Cardiac septum (tissue), 1 donor: ENCODE measurements around the gene WFDC1. TPM values are rescaled to one million over a fixed set of nuclear protein-coding genes. Genes with fewer than 3 reads are reported as not detected.
A peak's percentile ranks its signal among the peaks of the same experiment; 100 is the strongest.

Experiments
- DNase-seq: peaks from one replicate; pipeline ENCODE4 v3.0.0-alpha.2; 2020; ENCODE audit warnings: low spot score
- intact Hi-C: fragments of 100-400 bp; cut with DNase I; formaldehyde crosslinking; loops from one replicate; pipeline ENCODE4 v1.14.0; 2022
- total RNA-seq: library from RNA; stranded (reverse); fragmentation: NEBNext Ultra II Directional; extraction: Animal tissue kit (Norgen Biotek cat#: 25700); gene quantifications from one replicate; pipeline ENCODE4 v1.2.1, GENCODE V29; 2021
- donor health status: DM: no; HTN: no; CAD: no.

The WFDC1 gene
- total RNA-seq, 1 donor from 2014 or later, result 1.0 TPM

DNA sequence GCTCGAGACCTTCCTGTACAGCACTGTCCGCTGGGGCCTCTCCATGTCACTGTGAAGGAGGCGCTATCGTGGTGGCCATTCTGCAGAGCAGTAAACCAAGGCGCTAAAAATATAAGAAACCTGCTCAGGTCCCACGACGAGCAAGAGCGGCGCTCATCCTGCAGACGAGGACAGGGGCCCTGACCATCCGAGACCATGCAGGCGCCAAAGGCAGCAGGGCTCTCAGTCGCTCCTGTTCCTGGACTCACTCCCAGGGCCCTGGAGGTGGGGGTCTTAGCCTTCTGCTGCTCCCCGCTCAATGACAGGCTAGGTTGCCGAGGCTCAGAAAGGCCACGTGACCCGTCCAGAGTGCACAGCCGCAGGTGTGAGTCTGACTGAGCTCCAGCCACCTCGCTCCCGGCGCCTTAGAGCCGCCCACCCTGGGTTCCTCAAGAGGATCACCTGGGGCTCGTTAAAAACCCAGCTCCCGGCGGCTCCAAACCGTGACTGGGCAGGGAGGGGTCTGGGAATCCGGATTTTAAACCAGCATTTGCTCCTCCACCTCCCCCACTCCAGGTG, 73.2 kb downstream of the WFDC1 start:
- intact Hi-C loops, result no loop called here

DNA sequence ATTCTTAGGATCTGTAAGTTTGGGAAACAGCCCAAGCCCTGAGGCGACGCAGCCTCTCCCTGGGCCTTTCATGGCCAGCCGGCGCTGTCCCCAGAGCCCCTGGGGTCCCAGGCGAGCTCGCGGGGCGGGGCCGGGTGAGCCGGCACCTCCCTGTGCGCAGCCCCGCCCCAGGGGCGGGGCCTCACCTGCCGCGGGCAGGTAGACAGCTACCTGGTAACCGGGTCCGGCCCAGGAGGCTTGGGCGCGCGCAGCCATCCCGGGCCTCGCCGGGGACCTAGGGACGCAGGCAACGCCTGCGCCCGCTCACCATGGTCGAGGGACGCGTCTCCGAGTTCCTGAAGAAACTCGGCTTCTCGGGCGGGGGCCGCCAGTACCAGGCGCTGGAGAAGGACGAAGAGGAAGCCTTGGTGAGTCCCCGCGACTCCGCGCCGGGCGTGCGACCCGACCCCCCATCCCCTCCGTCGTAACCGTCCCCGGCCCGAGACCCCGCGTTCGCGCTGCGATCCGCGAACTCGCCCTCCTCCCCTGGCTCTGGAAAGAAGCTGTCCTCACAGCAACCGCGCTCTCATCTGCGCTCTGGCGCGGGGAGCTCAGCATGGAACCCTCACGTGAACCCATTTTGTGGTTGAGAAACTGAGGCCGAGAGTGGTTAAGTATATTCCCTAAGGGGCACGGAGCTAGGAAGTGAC, 73.8 kb downstream of the WFDC1 start, which contains the start of gene ATP2C2:
Gene ATP2C2 (plus strand): TSS at position 231 of the 689 bp plus-strand sequence. CDS start 78 bp downstream, at position 309.
- DNase-seq, result no peak
- intact Hi-C loops, result no loop called here

More for the DNA sequence above, 73.2 kb downstream of the WFDC1 start:
- no peak for DNase-seq

DNA sequence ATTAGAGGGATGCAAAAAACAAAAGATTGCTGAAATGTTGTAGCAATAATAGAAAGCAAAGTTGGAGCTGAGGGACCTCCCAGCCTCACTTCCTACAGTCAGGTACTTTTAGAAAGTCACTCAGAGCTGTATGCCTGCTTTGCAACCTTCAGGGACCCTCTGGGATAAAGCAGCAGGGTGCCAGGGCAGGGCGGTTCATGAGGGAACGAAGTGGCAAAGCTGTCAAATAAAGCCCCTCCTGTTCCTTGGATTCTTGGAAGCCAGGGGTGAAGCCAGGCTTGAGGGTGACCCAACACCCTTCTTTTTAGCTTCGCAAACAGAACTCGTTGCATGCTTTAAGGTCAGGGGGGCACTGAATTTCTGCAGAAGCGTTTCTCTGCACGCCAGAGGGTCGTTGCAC, 74.4 kb downstream of the WFDC1 start:
- intact Hi-C loops, result no loop called here
- DNase-seq, result no peak

DNA sequence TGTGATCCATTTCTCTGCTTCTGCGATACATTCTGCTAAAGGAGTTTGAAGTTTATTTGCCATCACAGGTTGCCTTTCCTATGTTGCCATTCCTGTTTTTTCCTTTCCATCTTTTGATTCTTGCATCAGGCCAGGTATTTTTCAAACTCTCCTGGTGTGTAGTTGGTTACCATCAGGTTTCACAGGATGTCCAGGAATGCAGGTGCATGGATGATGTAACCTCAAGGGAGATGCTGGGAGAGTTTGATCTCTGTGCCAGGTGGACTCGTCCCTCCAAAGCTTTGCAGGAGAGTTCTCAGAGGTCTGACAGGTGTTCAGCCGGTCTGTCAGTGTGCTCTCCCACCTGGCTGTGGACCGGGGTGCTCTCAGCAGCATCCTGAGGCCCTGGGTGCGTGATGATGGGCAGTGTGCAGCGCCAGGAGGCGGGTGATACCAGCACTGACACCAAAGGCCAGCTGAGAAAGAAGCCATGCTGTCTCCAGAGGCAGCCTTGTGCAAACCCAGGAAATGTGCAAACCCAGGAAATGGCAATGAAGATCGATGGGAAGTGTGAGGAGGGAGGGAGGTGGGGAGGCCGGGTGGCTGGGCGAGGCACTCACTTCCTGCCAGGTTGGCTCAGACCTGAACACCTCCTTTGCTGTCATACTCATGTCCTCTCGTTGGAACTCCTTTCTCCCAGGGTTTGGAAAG, 75.4 kb downstream of the WFDC1 start:
- intact Hi-C loops, result no loop called here
- DNase-seq, result no peak

DNA sequence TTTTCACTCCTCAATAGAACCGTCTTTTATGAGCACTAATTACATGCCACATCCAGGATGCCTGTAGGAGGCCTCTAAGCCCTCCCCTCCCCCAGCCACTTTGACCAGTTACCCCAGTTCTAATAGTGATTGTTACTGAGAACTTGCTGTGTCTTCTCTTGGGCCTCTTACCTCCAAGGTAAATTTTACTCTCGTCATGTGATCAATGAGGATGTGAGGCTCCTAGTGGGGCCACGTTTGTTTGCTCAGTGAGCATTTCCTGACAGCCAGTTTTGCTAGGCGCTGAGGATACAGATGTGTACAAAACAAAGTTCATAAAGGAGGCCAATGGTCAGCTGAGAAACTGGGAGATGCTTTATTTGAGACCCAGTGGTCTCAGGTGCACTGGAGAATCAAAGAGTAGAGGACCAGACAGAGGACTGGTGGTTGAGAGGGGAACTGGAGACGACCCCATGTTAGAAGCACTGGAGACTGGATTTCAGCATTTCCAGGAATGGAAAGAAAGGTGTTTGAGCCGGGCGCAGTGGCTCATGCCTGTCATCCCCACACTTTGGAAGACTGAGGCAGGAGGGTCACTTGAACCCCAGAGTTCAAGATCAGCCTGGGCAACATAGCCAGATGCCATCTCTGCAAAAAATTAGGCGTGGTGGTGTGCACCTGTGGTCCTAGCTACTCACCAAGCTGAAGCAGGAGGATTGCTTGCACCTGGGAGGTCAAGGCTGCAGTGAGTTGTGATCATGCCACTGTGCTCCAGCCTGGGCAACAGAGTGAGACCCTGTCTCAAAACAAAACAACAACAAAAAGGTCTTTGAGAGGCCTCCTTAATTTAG, 76.3 kb downstream of the WFDC1 start:
- intact Hi-C loops, result no loop called here
- DNase-seq, result no peak

DNA sequence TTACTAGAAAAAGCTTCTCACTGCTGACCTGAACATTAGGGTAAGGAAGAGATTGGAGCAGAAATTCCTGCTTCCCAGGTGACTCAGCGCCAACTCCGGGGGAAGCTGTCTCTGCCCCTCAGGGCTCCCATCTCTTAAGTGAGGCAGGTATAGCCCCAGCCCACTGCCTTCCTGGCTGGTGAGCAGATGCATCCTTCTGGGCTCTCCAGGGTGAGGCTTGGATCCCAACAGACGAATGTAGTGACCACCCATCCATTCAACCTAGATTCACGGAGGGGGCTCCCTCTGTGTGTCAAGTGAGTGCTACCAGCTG, 76.8 kb downstream of the WFDC1 start:
- no peak for DNase-seq
- intact Hi-C loops, result no loop called here

DNA sequence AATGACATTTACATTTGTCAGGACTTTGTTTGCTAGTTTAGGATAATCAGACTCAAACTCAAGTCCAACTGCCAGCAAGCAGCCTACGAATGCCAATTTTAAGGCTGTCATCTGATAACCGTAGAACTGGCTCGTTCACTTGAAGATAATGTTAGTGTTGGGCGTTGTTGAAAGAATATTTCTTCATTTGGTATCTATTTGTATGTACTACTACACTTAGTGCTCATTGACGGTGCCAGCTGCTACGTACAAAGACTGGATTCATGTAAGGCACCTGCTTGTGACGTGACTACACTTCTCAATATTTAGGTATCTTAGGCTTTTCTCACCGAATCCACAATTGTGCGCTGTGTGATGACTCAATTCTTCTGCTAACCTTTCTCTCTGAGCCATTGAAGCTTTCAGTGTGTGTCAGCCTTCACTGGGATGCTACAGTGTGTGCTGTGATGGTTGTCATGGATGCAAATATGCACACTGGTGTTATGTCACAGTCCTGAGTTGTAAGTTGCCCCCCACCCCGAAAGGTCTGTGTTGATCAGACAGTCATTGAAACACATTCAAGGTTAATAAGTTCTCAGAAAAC, 79.3 kb downstream of the WFDC1 start:
- no peak for DNase-seq
- intact Hi-C loops, result no loop called here

DNA sequence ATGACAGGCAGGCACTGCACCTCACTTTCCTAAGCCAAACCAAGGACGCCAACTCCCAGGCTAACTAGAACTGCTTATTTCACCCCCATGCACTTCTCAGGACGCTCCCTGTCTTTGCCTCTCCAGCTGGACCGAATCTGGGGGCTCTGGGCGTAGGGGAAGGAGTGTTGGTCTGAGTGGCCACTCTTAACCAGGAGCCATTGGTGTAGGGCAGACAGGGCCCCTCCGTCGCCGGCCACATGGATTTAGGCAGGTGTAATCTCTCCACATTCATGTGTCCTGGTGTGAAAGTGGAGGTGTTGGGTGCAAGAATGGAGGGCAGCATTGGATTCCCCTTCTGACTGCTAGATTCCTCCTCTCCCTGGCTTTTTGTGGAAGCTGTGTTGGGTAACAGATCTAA, 83.4 kb downstream of the WFDC1 start:
- DNase-seq, result peak; percentile 53
- intact Hi-C loops, result no loop called here

DNA sequence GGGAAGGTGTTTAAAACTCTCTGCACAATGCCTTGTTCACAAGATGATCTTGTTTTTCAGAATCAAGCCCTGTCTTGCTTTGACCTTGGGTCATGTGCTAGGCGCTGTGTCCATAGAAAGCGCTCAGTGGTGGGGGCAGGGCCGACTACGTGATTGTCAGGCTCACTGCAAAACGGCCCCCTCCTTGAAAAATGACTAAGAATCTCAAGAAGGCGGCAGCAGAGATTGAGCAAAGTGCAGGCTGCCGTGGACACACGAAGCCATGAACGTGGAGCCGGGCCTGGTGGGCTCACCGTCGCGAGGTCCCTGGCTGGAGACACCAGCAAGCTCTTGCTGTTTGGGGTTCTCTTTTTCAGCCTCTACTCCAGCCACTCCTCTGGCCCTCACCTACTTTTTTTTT, 83.9 kb downstream of the WFDC1 start:
- intact Hi-C loops, result no loop called here
- peak; percentile 31 for DNase-seq

DNA sequence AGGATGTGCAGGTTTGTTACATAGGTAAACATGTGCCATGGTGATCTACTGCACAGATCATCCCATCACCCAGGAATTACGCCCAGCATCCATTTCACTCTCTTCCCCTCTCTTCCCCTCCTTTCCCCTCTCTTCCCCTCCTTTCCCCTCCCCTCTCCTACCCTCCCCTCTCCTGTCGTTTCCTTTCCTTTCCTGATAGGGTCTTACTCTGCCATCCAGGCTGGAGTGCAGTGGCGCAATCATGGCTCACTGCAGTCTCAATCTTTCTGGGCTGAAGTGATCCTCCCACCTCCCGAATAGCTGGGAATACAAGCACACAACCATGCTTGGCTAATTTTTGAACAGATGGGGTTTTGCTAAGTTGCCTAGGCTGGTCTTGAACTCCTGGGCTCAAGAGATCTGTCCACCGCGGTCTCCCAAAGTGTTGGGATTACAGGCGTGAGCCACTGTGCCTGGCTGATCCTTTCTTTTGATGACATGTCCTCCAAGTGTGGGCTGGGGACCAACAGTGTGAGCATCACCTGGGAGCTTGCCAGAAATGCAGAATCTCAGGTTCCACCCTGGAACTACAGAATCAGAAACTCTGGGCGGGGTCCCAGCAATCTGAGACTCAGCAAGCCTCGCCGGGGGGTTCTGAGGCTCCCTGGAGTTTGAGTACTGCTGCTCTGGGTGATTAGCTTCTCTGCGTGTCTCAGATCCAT, 84.5 kb downstream of the WFDC1 start:
- DNase-seq, result peak; percentile 7
- intact Hi-C loops, result no loop called here

Other genes starting within 250 kb of the WFDC1 start
- gene MBTPS1, start 177.9 kb upstream of the WFDC1 start, total RNA-seq, result 53.2 TPM
- 17.4 TPM for gene HSDL1, start 149.7 kb upstream of the WFDC1 start, total RNA-seq
- not detected for gene DNAAF1, start 149.6 kb upstream of the WFDC1 start, total RNA-seq
- 20.9 TPM for gene TAF1C, start 107.8 kb upstream of the WFDC1 start, total RNA-seq
- 0.24 TPM for gene ADAD2, start 103.7 kb upstream of the WFDC1 start, total RNA-seq
- not detected for gene KCNG4, start 54.9 kb upstream of the WFDC1 start, total RNA-seq
- gene ATP2C2, start 73.7 kb downstream of the WFDC1 start, total RNA-seq, result not detected
- gene MEAK7, start 209.8 kb downstream of the WFDC1 start, total RNA-seq, result 8.5 TPM